ENCODE results near the gene HBG1. TPM values are rescaled to one million over a fixed set of nuclear protein-coding genes. Genes with fewer than 3 reads are reported as not detected.

The HBG1 gene
- total and polyA plus RNA-seq, 2 of the 8 experiments (the other 6 are each of a cell fraction or from before 2014, with no cell fraction given), result 0.26 TPM; not detected in 1

DNA sequence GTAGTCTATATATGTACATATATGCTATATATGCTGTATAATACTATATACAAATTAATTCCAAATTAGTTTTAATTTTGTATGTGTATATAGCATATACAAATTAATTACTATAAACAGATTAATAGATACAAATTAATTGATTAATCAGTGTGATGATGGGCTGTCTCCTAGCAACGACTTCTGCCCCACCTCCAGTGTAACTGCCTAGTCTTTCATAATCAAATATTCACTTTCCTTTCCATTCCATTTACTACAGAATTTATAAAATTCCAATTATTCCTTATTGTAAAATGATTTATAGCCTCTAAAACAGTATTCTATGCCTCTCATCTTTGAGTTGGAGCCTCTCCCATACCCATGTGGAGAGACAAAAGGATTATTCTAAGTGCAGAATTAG is 16.4 kb downstream of the HBG1 start:
- no peak overlapping the region for H2AFZ ChIP-seq (ENCODE audit: low read length)
- H2BK15ac ChIP-seq (ENCODE audit: low read length), result no peak overlapping the region
- H2BK120ac ChIP-seq (replicated peaks; ENCODE audit: low read depth, low read length), result no peak overlapping the region
- H3K36me3 ChIP-seq (ENCODE audit: control insufficient read depth in 2 of 4, insufficient read depth in 4 of 4, low read length in 3 of 4), result no peaks in the 10 kb centered on the region
- no peak overlapping the region for H3K27ac ChIP-seq (ENCODE audit: low read depth, low read length)
- no peak overlapping the region for H4K91ac ChIP-seq (replicated peaks; ENCODE audit: insufficient read length, low read length)
- no peaks in the 10 kb centered on the region for H4K20me1 ChIP-seq (replicated peaks in 1 of 2; ENCODE audit: control insufficient read depth in 1 of 2, insufficient read depth in 2 of 2, low read length in 2 of 2)
- H3K18ac ChIP-seq (ENCODE audit: extremely low read depth, low read length), result no peak overlapping the region
- no peak overlapping the region for H3K56ac ChIP-seq (replicated peaks; ENCODE audit: insufficient read length, low read depth, low read length)
- H4K8ac ChIP-seq (ENCODE audit: extremely low read depth, insufficient read depth, low read length), result no peak overlapping the region
- no peak overlapping the region for H2BK20ac ChIP-seq (ENCODE audit: low read length)
- H3K4ac ChIP-seq (replicated peaks; ENCODE audit: insufficient read length, low read depth, low read length), result no peak overlapping the region
- H3K27me3 ChIP-seq (replicated peaks in 1 of 4; ENCODE audit: control insufficient read depth in 3 of 4, extremely low read depth in 1 of 4, insufficient read depth in 3 of 4, low read length in 3 of 4), result no peaks in the 10 kb centered on the region
- no peak overlapping the region for H2BK12ac ChIP-seq (ENCODE audit: low read depth, low read length)
- DNase-seq (ENCODE audit: low read depth in 1 of 2, low spot score in 2 of 2) (no peak), FAIRE-seq (no peak)
- no peaks in the 10 kb centered on the region for H3K79me1 ChIP-seq (ENCODE audit: low read depth, low read length)
- H3K4me1 ChIP-seq (replicated peaks in 1 of 4; ENCODE audit: control insufficient read depth in 3 of 4, insufficient read depth in 4 of 4, low read length in 3 of 4), result no peaks in the 10 kb centered on the region
- WGBS, 2 experiments (ENCODE audit: extremely low coverage in 1 of 2, insufficient coverage in 1 of 2, insufficient read length in 1 of 2, insufficient replicate concordance in 2 of 2, low coverage in 1 of 2, low lambda C conversion rate in 2 of 2, missing lambda C conversion rate in 1 of 2), result 92% methylated on average over 1 of the region's 1 CpG; no CpG with 5 or more reads in 1 of the 2 experiments
- no peak overlapping the region for H2AK5ac ChIP-seq (ENCODE audit: low read depth, low read length)
- no peak overlapping the region for H3K14ac ChIP-seq (ENCODE audit: insufficient read length)
- no peaks in the 10 kb centered on the region for H3K79me2 ChIP-seq (ENCODE audit: control insufficient read depth in 1 of 2, insufficient read depth in 2 of 2, low read length in 2 of 2)
- no peak overlapping the region for H4K5ac ChIP-seq (ENCODE audit: insufficient read length, low read depth, low read length)
- ChIA-PET CTCF (ENCODE audit: partially characterized antibody) (no interaction called here), POLR2A (ENCODE audit: partially characterized antibody) (no interaction called here)
- H3K23ac ChIP-seq (ENCODE audit: insufficient read length), result no peak overlapping the region
- no peak overlapping the region for H3K4me2 ChIP-seq (ENCODE audit: insufficient read depth in 1 of 2, low read depth in 2 of 2, low read length in 2 of 2)
- no peaks in the 10 kb centered on the region for H3K9me3 ChIP-seq (ENCODE audit: insufficient read depth in 2 of 2, low read depth in 1 of 2, low read length in 1 of 2)
- no peak overlapping the region for H3K4me3 ChIP-seq (ENCODE audit: extremely low read depth in 1 of 4, insufficient read depth in 2 of 4, low read depth in 3 of 4, low read length in 4 of 4)
- H2BK5ac ChIP-seq (ENCODE audit: low read depth, low read length), result no peak overlapping the region
- H3K9ac ChIP-seq (replicated peaks in 1 of 4; ENCODE audit: extremely low read depth in 1 of 4, low read depth in 3 of 4, low read length in 3 of 4), result no peak overlapping the region
- no peaks in the 10 kb centered on the region; the same call in 1 of the 2 replicates for H3K23me2 ChIP-seq (ENCODE audit: low read depth, low read length)
- TF ChIP-seq SUZ12 (IDR thresholded peaks at IDR 0.05; ENCODE audit: low read length) (no peak), KDM4A (IDR thresholded peaks at IDR 0.05; ENCODE audit: low read depth, low read length, severe bottlenecking) (no peak)

Data from H1 (cell line).